C4-2B (cell line): ENCODE measurements around the gene YPEL1.

Experiments used
- H3K27ac ChIP-seq: fragments of 450-650 bp; 2 replicates; pipeline ENCODE4 v1.5.1; 2017
- ZFX ChIP-seq: fragments of 450-650 bp; IDR thresholded peaks from 2 replicates; pipeline ENCODE4 v1.6.1; 2017
- TF ChIP-seq, protein P1 (sequence below): fragments of 450-650 bp; conservative IDR thresholded peaks from 2 replicates; pipeline ENCODE4 v1.5.1; 2017; ENCODE audit warnings: mild to moderate bottlenecking

YPEL1 gene

DNA sequence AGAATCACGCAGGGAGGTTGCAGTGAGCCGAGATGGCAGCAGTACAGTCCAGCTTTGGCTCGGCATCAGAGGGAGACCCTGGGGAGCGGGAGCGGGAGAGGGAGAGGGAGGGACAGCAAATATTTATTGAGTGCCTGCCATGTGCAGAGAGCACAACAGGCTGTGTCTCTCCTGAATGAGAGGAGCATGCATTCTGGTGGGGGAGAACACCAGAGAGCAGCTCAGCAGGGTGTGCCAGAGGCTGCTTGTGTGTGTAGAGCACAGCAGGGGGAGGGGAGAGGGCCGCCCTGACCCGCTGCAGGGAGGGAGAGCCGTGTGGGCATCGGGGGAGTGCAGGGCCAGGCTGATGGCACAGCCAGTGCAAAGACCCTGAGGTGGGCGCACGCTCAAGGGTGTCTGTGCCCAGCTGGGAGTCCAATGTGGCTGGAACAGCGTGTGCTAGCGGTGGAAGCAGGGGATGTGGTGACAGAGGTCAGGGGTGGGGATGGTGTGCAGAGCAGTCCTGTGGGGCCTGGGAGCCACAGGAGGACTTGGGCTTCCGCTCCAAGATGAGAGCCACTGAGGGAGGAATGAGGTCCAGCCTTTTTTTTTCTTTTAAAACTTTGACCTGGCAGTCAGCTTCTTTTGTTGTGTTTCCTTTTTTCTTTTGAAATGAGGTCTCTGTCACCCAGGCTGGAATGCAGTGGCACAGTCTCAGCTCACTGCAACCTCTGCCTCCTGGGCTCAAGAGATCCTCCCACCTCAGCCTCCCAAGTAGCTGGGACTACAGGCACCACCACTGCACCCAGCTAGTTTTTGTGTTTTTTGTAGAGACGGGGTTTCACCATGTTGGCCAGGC is 57.8 kb downstream of the YPEL1 start:
- no peak overlapping the region for H3K27ac ChIP-seq
- no peak for TF ChIP-seq ZFX
- TF ChIP-seq, protein P1, sequence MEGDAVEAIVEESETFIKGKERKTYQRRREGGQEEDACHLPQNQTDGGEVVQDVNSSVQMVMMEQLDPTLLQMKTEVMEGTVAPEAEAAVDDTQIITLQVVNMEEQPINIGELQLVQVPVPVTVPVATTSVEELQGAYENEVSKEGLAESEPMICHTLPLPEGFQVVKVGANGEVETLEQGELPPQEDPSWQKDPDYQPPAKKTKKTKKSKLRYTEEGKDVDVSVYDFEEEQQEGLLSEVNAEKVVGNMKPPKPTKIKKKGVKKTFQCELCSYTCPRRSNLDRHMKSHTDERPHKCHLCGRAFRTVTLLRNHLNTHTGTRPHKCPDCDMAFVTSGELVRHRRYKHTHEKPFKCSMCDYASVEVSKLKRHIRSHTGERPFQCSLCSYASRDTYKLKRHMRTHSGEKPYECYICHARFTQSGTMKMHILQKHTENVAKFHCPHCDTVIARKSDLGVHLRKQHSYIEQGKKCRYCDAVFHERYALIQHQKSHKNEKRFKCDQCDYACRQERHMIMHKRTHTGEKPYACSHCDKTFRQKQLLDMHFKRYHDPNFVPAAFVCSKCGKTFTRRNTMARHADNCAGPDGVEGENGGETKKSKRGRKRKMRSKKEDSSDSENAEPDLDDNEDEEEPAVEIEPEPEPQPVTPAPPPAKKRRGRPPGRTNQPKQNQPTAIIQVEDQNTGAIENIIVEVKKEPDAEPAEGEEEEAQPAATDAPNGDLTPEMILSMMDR, result no peak

DNA sequence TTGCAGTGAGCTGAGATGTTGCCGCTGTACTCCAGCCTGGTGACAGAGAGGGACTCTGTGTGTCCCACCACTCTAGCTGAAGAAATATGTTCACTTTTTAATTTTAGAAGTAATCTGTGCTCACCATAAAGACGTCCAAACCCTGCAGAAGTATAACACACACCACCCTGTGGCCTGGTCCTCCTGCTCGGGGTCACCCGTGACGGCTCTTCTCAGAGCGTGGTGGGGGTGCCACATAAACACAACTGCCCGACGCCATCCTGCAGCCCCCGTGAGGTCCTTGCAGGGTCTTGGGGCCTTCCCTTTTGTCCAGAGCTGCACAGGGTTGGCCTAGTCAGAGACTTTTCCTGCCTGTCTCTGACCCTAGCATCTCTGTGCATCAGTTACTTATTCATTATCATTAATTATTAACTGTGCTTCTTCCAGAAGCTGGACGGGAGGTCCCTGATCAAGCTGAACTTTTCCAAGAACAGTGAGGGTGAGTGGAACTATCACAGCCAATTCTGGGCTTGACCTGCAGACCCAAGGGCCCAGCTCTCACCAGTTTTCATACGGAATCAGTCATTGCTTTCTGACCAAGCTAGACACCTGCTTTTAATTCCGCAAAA is 60.9 kb downstream of the YPEL1 start:
- no peak for TF ChIP-seq ZFX
- TF ChIP-seq, protein P1, result no peak
- H3K27ac ChIP-seq, result no peak overlapping the region

DNA sequence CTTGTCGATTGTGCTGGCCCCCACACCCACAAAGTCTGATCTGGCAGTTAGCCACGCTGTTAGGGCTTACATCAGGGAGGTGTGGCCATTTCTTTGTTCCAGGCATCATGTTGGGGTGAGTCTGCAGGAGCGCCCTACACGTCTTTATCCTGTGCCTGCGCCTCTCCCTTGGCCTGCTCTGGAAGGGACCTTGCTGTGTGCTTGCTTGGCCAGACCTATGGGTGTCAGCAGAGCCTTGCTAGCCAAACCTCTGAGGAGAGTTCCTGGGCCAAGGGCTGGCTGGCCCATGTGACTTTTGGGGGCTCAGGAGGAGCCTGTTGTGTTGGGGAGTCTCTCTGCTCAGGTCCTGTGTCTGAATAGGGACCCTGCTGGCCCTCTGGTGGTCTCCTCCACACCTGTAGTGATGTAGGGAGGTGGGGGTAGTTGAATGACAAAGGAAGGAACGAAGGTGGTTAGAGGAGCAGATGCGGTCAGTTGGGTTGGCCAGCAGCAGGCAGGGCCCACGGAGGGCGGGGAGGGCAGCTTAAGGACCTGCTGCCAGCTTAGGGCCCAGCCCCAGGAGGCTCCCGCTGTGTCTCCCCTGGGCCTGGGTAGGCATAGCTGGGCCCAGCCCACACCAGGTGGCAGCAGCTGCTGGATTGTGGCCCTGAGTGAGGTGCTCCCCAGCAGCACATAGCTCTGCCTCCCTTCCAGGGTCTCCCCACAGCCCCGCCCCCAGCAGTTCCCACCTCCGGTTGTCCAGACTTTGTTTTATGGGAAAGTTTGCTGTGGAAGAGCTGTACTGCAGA is 61.9 kb downstream of the YPEL1 start:
- TF ChIP-seq, protein P1, result no peak
- TF ChIP-seq ZFX, result no peak
- H3K27ac ChIP-seq, result no peak overlapping the region

DNA sequence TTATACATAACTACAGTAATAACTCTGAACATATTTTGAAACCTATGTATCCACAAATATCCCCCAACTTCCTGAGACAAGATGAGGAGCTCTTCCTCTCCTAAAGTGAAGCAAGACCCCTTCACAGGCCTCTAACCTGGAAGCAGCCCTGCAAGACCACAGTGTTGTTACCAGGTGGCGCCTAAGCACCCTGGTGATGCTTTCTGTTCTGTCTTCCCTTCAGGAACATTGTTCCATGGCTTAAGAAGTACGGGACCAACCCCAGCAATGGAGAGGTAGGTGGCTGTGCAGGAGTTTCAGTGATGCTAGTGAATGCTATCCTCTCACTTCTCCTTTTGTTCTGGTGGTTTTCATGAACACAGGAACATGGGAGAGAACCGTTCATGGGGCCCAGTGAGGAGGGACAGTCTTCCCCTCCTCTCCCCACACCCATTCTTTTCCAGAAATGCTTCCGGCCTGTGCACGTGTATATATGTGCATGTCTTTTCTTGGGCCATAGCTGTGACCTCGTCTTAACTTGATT is 63.4 kb downstream of the YPEL1 start:
- TF ChIP-seq, protein P1, result no peak
- TF ChIP-seq ZFX, result no peak
- no peak overlapping the region for H3K27ac ChIP-seq

DNA sequence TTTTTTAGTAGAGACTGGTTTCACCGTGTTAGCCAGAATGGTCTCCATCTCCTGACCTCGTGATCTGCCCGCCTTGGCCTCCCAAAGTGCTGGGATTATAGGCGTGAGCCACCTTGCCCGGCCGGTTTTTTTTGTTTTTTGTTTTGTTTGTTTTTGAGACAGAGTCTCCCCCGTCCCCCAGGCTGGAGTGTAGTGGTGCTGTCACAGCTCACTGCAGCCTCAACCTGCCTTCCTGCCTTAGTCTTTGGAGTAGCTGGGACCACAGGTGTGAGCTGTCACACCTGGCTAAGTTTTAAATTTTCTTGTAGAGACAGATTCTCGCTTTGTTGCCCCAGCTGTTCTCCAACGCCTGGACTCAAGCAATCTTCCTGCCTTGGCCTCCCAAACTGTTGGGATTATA is 66.6 kb downstream of the YPEL1 start:
- H3K27ac ChIP-seq, result peak overlapping the region; percentile 69
- TF ChIP-seq ZFX, result no peak
- TF ChIP-seq, protein P1, result no peak

DNA sequence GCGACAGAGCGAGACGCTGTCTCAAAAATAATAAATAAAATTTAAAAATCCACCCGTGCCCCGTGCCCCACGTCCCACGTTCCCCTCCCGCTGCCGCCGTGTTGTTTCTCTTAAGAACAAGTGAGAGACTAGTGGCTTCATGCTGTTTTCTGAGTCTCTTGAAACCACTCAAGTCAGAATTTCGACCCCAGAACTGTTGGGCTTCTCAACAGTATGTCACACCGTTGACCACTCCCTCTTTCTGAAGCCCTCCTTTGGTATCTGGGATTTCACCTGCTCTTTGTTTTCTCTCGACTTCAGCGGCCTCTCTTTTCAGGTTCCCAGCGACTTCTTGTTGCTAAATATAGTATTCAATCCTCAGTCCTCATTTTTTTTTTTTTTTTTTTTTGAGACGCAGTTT is 68.8 kb downstream of the YPEL1 start:
- peak overlapping the region; percentile 87 for H3K27ac ChIP-seq
- TF ChIP-seq, protein P1, result no peak
